ENCODE results near the gene TYRP1.

The TYRP1 gene

GRCh38 chr9:12748016-12748415 lies 54.8 kb downstream of the TYRP1 start:
- H3K4me3 ChIP-seq (ENCODE audit: low read depth, low read length): no peak overlapping the region
- TF ChIP-seq, protein P1, sequence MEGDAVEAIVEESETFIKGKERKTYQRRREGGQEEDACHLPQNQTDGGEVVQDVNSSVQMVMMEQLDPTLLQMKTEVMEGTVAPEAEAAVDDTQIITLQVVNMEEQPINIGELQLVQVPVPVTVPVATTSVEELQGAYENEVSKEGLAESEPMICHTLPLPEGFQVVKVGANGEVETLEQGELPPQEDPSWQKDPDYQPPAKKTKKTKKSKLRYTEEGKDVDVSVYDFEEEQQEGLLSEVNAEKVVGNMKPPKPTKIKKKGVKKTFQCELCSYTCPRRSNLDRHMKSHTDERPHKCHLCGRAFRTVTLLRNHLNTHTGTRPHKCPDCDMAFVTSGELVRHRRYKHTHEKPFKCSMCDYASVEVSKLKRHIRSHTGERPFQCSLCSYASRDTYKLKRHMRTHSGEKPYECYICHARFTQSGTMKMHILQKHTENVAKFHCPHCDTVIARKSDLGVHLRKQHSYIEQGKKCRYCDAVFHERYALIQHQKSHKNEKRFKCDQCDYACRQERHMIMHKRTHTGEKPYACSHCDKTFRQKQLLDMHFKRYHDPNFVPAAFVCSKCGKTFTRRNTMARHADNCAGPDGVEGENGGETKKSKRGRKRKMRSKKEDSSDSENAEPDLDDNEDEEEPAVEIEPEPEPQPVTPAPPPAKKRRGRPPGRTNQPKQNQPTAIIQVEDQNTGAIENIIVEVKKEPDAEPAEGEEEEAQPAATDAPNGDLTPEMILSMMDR (IDR thresholded peaks at IDR 0.05; ENCODE audit: low read depth, low read length, missing control alignments): no peak
- no peak for DNase-seq (ENCODE audit: low read depth)
- in situ Hi-C loops (cut with HindIII; ENCODE audit: low sequenced_read_pairs): no loop called here

GRCh38 chr9:12748954-12749353 lies 55.8 kb downstream of the TYRP1 start:
- in situ Hi-C loops (cut with HindIII; ENCODE audit: low sequenced_read_pairs): no loop called here

DNA sequence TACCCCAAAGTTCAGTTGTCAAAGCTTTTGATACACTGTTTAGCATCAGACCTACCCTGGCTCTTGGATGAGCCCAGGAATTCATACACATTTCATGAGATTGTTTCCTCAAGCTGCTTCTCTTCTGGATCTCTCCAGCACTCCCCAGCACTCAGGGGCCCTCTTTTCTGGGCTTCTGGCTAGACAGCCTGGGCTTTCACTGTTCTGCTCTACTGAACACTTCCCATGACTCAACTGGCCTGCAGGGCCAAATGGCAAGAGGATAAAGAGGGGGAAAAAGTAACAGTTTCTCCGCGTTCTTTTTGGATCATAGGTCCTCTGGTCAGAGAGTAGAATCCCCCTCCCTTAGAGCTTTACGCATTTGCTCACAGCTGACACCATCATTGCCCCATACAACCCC lies 60.7 kb downstream of the TYRP1 start:
- in situ Hi-C loops (cut with HindIII; ENCODE audit: low sequenced_read_pairs): no loop called here
- DNase-seq (ENCODE audit: low read depth): no peak
- no peak overlapping the region for H3K4me3 ChIP-seq (ENCODE audit: low read depth, low read length)
- TF ChIP-seq, protein P1 (IDR thresholded peaks at IDR 0.05; ENCODE audit: low read depth, low read length, missing control alignments): no peak

More at GRCh38 chr9:12748954-12749353, 55.8 kb downstream of the TYRP1 start:
- no peak overlapping the region for H3K4me3 ChIP-seq (ENCODE audit: low read depth, low read length)
- TF ChIP-seq, protein P1 (IDR thresholded peaks at IDR 0.05; ENCODE audit: low read depth, low read length, missing control alignments): no peak
- no peak for DNase-seq (ENCODE audit: low read depth)

DNA sequence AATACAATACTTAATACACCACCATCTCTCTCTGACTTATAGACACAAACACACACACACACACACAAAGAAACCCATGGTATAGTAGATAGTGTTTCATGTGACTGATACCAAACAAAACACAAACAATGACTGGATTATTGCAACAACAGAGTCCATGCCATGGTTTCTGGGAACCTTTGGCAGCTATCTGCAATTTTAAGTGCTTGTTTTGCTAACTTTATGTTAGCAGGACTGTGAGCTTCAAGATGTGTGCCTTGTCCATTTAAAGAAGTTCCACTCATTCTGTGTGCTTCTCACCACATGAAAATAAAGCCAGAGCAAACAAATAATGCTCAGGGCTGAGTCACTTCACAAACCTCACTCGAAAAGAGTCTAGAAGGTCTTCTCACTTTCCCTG lies 66.6 kb downstream of the TYRP1 start:
- no peak overlapping the region for H3K4me3 ChIP-seq (ENCODE audit: low read depth, low read length)
- TF ChIP-seq, protein P1 (IDR thresholded peaks at IDR 0.05; ENCODE audit: low read depth, low read length, missing control alignments): no peak
- in situ Hi-C loops (cut with HindIII; ENCODE audit: low sequenced_read_pairs): no loop called here
- no peak for DNase-seq (ENCODE audit: low read depth)

Measured in astrocyte of the cerebellum (primary cell).